ENCODE measurements around the gene DDB1. TPM values are rescaled to one million over a fixed set of nuclear protein-coding genes. Genes with fewer than 3 reads are reported as not detected.

Gene DDB1
- polyA plus RNA-seq (2013): 192 and 206 TPM in 2 replicates

DNA sequence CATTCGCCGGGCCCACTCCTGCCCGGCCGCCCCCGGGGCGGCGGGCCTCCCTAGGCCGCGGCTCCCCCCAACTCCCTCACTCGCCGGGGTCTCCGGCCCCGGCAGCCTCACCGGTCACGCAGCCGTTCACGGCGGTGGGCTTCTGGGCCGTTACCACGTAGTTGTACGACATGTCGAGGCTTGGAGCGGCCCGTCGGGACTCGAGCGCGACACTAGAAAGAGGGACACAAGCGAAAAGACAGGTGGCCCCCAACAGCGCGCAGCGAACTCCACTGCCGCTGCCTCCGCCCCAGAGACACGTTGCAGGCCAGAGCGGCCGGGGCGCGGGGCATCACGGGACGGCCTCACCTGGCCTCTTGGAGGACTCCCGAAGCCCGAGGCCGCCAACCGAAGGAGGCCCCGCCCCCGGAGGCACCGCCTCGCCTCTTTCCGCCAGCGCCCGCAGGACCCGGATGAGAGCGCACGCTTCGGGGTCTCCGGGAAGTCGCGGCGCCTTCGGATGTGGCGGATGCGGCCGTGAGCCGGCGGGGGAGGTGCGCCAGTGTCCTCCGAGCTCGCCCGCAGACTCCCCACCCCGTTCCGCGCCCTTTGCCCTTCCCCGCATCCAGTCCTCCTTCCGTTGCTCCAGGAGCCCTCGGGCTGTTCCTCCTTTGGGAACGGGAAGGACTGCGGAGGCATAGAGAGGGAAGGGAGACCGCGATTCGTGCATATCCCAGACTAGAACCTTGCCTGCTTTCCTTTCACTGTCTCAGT lies at the start of gene DDB1, which contains the start of gene TKFC:
Gene DDB1 (minus strand): TSS at position 309 of the 753 bp plus-strand sequence. CDS start 137 bp downstream, at position 172.
Gene TKFC (plus strand): TSS at position 432 of the 753 bp plus-strand sequence. CDS start 1,501 bp downstream, outside the sequence.
- WGBS (ENCODE audit: extremely low coverage, insufficient coverage, insufficient read length): no CpG with 5 or more reads among the region's 81 CpGs

DNA sequence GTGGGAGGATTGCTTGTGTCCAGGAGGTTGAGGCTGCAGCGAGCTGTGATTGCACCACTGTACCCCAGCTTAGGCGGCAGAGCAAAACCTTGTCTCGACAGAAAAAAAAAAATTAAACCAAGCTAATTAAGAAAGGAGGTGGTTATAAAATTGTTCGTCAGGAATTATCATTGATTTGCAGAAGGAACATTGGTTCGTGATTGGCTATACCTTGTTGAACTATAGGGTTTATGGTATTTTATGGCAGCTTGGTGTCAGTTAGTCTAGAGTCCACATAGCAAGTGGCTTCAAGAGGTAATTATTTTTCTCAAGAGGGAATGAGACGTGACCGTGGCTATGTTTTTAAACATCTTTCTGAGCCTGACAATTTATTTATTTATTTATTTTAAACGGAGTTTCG lies 48.0 kb upstream of the DDB1 start:
- DNase-seq: no peak
- Histone ChIP-seq H2AK5ac (ENCODE audit: low read length) (no peak overlapping the region), H3K4me1 (ENCODE audit: control insufficient read depth in 1 of 2, insufficient read depth in 2 of 2, low read length in 2 of 2) (peaks cover 0 to 12% of the 10 kb centered on the region in 2 experiments), H4K91ac (ENCODE audit: low read depth, low read length) (no peak overlapping the region), H3K9me3 (ENCODE audit: insufficient read depth, low read depth, low read length) (peaks cover 3% of the 10 kb centered on the region), H4K12ac (ENCODE audit: low read depth, low read length) (no peak overlapping the region), H3K4ac (ENCODE audit: low read depth, low read length) (no peak overlapping the region), H3K4me3 (ENCODE audit: low read depth, low read length) (no peak overlapping the region), H3K36me3 (ENCODE audit: control insufficient read depth in 1 of 2, insufficient read depth in 2 of 2, low read length in 2 of 2) (no peaks in the 10 kb centered on the region), H4K8ac (ENCODE audit: low read depth, low read length) (no peak overlapping the region), H3K27ac (ENCODE audit: low read depth, low read length) (no peak overlapping the region), H3K9ac (ENCODE audit: low read length) (no peak overlapping the region), H3K79me1 (ENCODE audit: low read length) (no peaks in the 10 kb centered on the region), H2BK12ac (ENCODE audit: low read length) (no peak overlapping the region), H3K79me2 (ENCODE audit: control insufficient read depth, insufficient read depth, low read length, poor library complexity) (no peaks in the 10 kb centered on the region), H2BK5ac (ENCODE audit: low read depth, low read length, poor library complexity) (no peak overlapping the region), H3K14ac (ENCODE audit: low read length) (no peak overlapping the region), H3K27me3 (ENCODE audit: insufficient read depth, low read length) (no peaks in the 10 kb centered on the region), H2AFZ (ENCODE audit: insufficient read depth, low read length, poor library complexity) (no peak overlapping the region), H2BK120ac (ENCODE audit: insufficient read depth, low read length, poor library complexity) (no peak overlapping the region), H3K18ac (ENCODE audit: low read length) (no peak overlapping the region), H3K4me2 (ENCODE audit: low read length) (no peak overlapping the region), H3K23ac (ENCODE audit: low read length) (no peak overlapping the region)
- WGBS (ENCODE audit: extremely low coverage, insufficient coverage, insufficient read length): no CpG with 5 or more reads among the region's 9 CpGs

More for the DNA sequence above, at the start of gene DDB1, which contains the start of gene TKFC:
- Histone ChIP-seq H3K4me3 (ENCODE audit: low read depth, low read length) (peak within 1 kb of the TSS; percentile 99), H2AK5ac (ENCODE audit: low read length) (peak within 1 kb of the TSS; percentile 89), H3K36me3 (ENCODE audit: control insufficient read depth in 1 of 2, insufficient read depth in 2 of 2, low read length in 2 of 2) (peaks cover 8 to 10% of the 10 kb centered on the region in 2 experiments), H3K9ac (ENCODE audit: low read length) (peak within 1 kb of the TSS; percentile 98), H3K4me1 (ENCODE audit: control insufficient read depth in 1 of 2, insufficient read depth in 2 of 2, low read length in 2 of 2) (peaks cover 12 to 16% of the 10 kb centered on the region in 2 experiments), H3K27ac (ENCODE audit: low read depth, low read length) (peak within 1 kb of the TSS; percentile 85), H3K27me3 (ENCODE audit: insufficient read depth, low read length) (no peaks in the 10 kb centered on the region), H4K91ac (ENCODE audit: low read depth, low read length) (peak within 1 kb of the TSS; percentile 98), H3K4ac (ENCODE audit: low read depth, low read length) (peak within 1 kb of the TSS; percentile 96), H3K14ac (ENCODE audit: low read length) (peak within 1 kb of the TSS; percentile 96), H2BK120ac (ENCODE audit: insufficient read depth, low read length, poor library complexity) (peak within 1 kb of the TSS; percentile 96), H4K12ac (ENCODE audit: low read depth, low read length) (peak within 1 kb of the TSS; percentile 84), H3K23ac (ENCODE audit: low read length) (no peak within 1 kb of the TSS), H3K18ac (ENCODE audit: low read length) (peak within 1 kb of the TSS; percentile 88), H2AFZ (ENCODE audit: insufficient read depth, low read length, poor library complexity) (peak within 1 kb of the TSS; percentile 91), H2BK12ac (ENCODE audit: low read length) (peak within 1 kb of the TSS; percentile 5), H3K9me3 (ENCODE audit: insufficient read depth, low read depth, low read length) (peaks cover 2% of the 10 kb centered on the region), H3K79me2 (ENCODE audit: control insufficient read depth, insufficient read depth, low read length, poor library complexity) (peaks cover 20% of the 10 kb centered on the region), H3K79me1 (ENCODE audit: low read length) (peaks cover 15% of the 10 kb centered on the region), H4K8ac (ENCODE audit: low read depth, low read length) (peak within 1 kb of the TSS; percentile 94), H3K4me2 (ENCODE audit: low read length) (peak within 1 kb of the TSS; percentile 86), H2BK5ac (ENCODE audit: low read depth, low read length, poor library complexity) (peak within 1 kb of the TSS; percentile 84)
- DNase-seq: peak; percentile 98 to 99

- H2BK120ac ChIP-seq (ENCODE audit: insufficient read depth, low read length, poor library complexity): no peak overlapping the region
- H2AK5ac ChIP-seq (ENCODE audit: low read length): no peak overlapping the region
- H3K79me1 ChIP-seq (ENCODE audit: low read length): no peaks in the 10 kb centered on the region
- H3K36me3 ChIP-seq (ENCODE audit: control insufficient read depth in 1 of 2, insufficient read depth in 2 of 2, low read length in 2 of 2): peaks cover 2 to 8% of the 10 kb centered on the region in 2 experiments
- H4K12ac ChIP-seq (ENCODE audit: low read depth, low read length): no peak overlapping the region
- no peak overlapping the region for H4K91ac ChIP-seq (ENCODE audit: low read depth, low read length)
- H3K4me3 ChIP-seq (ENCODE audit: low read depth, low read length): no peak overlapping the region
- DNase-seq: peak; percentile 69 to 96
- no CpG with 5 or more reads among the region's 5 CpGs for WGBS (ENCODE audit: extremely low coverage, insufficient coverage, insufficient read length)
- no peak overlapping the region for H2AFZ ChIP-seq (ENCODE audit: insufficient read depth, low read length, poor library complexity)
- H3K4ac ChIP-seq (ENCODE audit: low read depth, low read length): no peak overlapping the region
- H3K14ac ChIP-seq (ENCODE audit: low read length): no peak overlapping the region
- no peaks in the 10 kb centered on the region for H3K27me3 ChIP-seq (ENCODE audit: insufficient read depth, low read length)
- peaks cover 0 to 12% of the 10 kb centered on the region in 2 experiments for H3K4me1 ChIP-seq (ENCODE audit: control insufficient read depth in 1 of 2, insufficient read depth in 2 of 2, low read length in 2 of 2)
- H3K4me2 ChIP-seq (ENCODE audit: low read length): no peak overlapping the region
- H3K18ac ChIP-seq (ENCODE audit: low read length): peak overlapping the region; percentile 5
- peak overlapping the region; percentile 3 for H2BK12ac ChIP-seq (ENCODE audit: low read length)
- H4K8ac ChIP-seq (ENCODE audit: low read depth, low read length): no peak overlapping the region
- H3K9ac ChIP-seq (ENCODE audit: low read length): no peak overlapping the region
- H3K27ac ChIP-seq (ENCODE audit: low read depth, low read length): peak overlapping the region; percentile 9
- H3K9me3 ChIP-seq (ENCODE audit: insufficient read depth, low read depth, low read length): no peaks in the 10 kb centered on the region
- H3K23ac ChIP-seq (ENCODE audit: low read length): no peak overlapping the region
- H3K79me2 ChIP-seq (ENCODE audit: control insufficient read depth, insufficient read depth, low read length, poor library complexity): no peaks in the 10 kb centered on the region
- H2BK5ac ChIP-seq (ENCODE audit: low read depth, low read length, poor library complexity): peak overlapping the region; percentile 4
Measured at GRCh38 chr11:61378713-61379313, 45.9 kb upstream of the DDB1 start.

- Histone ChIP-seq H3K9ac (ENCODE audit: low read length) (no peak overlapping the region), H3K36me3 (ENCODE audit: control insufficient read depth in 1 of 2, insufficient read depth in 2 of 2, low read length in 2 of 2) (peaks cover 2 to 9% of the 10 kb centered on the region in 2 experiments), H3K18ac (ENCODE audit: low read length) (no peak overlapping the region), H3K4me2 (ENCODE audit: low read length) (no peak overlapping the region), H2AFZ (ENCODE audit: insufficient read depth, low read length, poor library complexity) (no peak overlapping the region), H2BK5ac (ENCODE audit: low read depth, low read length, poor library complexity) (no peak overlapping the region), H2AK5ac (ENCODE audit: low read length) (no peak overlapping the region), H3K79me1 (ENCODE audit: low read length) (no peaks in the 10 kb centered on the region), H3K9me3 (ENCODE audit: insufficient read depth, low read depth, low read length) (peaks cover under 1% of the 10 kb centered on the region), H2BK120ac (ENCODE audit: insufficient read depth, low read length, poor library complexity) (no peak overlapping the region), H3K4me3 (ENCODE audit: low read depth, low read length) (no peak overlapping the region), H3K23ac (ENCODE audit: low read length) (no peak overlapping the region), H3K27ac (ENCODE audit: low read depth, low read length) (peak overlapping the region; percentile 29), H3K14ac (ENCODE audit: low read length) (no peak overlapping the region), H3K4ac (ENCODE audit: low read depth, low read length) (no peak overlapping the region), H4K12ac (ENCODE audit: low read depth, low read length) (no peak overlapping the region), H3K4me1 (ENCODE audit: control insufficient read depth in 1 of 2, insufficient read depth in 2 of 2, low read length in 2 of 2) (peaks cover 0 to 12% of the 10 kb centered on the region in 2 experiments), H2BK12ac (ENCODE audit: low read length) (peak overlapping the region; percentile 63), H3K79me2 (ENCODE audit: control insufficient read depth, insufficient read depth, low read length, poor library complexity) (no peaks in the 10 kb centered on the region), H4K91ac (ENCODE audit: low read depth, low read length) (no peak overlapping the region), H3K27me3 (ENCODE audit: insufficient read depth, low read length) (no peaks in the 10 kb centered on the region), H4K8ac (ENCODE audit: low read depth, low read length) (no peak overlapping the region)
- no CpG with 5 or more reads among the region's 6 CpGs for WGBS (ENCODE audit: extremely low coverage, insufficient coverage, insufficient read length)
- peak; percentile 56 to 89 for DNase-seq
Measured at GRCh38 chr11:61377461-61378160, 44.7 kb upstream of the DDB1 start.

Measured in trophoblast cell (in vitro differentiated cells and primary cell).